Suprapubic skin (tissue), 4 donors: ENCODE results near the gene BMF. TPM values are rescaled to one million over a fixed set of nuclear protein-coding genes. Genes with fewer than 3 reads are reported as not detected.
"Not testable (repeated sequence)": the region's sequence is repeated elsewhere in the genome, so short reads cannot be mapped to it uniquely, and the experiment has no call there.

Experiments used
- DNase-seq, 2 donors: peaks; one replicate each; pipeline ENCODE4 v3.0.0-alpha.2; 2019; ENCODE audit warnings: low spot score in 2 of 2
- H3K27ac ChIP-seq: fragments of 200-600 bp; sonication (generic); one replicate; pipeline ENCODE4 v1.5.1; 2019
- H3K27me3 ChIP-seq: fragments of 200-600 bp; sonication (generic); one replicate; pipeline ENCODE4 v1.5.1; 2019
- H3K36me3 ChIP-seq: fragments of 200-600 bp; sonication (generic); one replicate; pipeline ENCODE4 v1.5.1; 2019
- H3K4me1 ChIP-seq: fragments of 200-600 bp; sonication (generic); one replicate; pipeline ENCODE4 v1.5.1; 2019
- H3K4me3 ChIP-seq: fragments of 200-600 bp; sonication (generic); one replicate; pipeline ENCODE4 v1.5.1; 2019; ENCODE audit warnings: mild to moderate bottlenecking
- H3K9me3 ChIP-seq: fragments of 200-600 bp; sonication (generic); one replicate; pipeline ENCODE4 v1.5.1; 2019
- CTCF ChIP-seq, 2 donors: fragments of 200-600 bp in 1 of 2; fragments of 450-650 bp in 1 of 2; sonication (generic) in 1 of 2; IDR thresholded peaks; one replicate each; pipeline ENCODE4 v1.5.1; 2016 to 2019; ENCODE audit warnings: antibody characterized with exemption in 2 of 2, mild to moderate bottlenecking in 1 of 2, moderate library complexity in 1 of 2
- EP300 ChIP-seq: sonication (generic); formaldehyde crosslinking; IDR thresholded peaks from one replicate; pipeline ENCODE4 v1.6.1; 2017; ENCODE audit warnings: antibody characterized with exemption
- POLR2A ChIP-seq, 2 donors: fragments of 450-650 bp; IDR thresholded peaks; one replicate each; pipeline ENCODE4 v1.6.1; 2017; ENCODE audit warnings: antibody characterized with exemption in 2 of 2, mild to moderate bottlenecking in 2 of 2, moderate library complexity in 2 of 2
- POLR2AphosphoS5 ChIP-seq, 3 donors: sonication (generic); formaldehyde crosslinking; IDR thresholded peaks; one replicate each; pipeline ENCODE4 v1.6.1; 2017; ENCODE audit warnings: antibody characterized with exemption in 3 of 3
- WGBS: methylation state at CpG from one replicate; pipeline ENCODE4 v1.1.5; 2018; 5-methylcytosine and 5-hydroxymethylcytosine counted together
- total RNA-seq, 4 donors: library from RNA; depleted of rRNA; stranded (reverse); fragments of >200 nt; gene quantifications; one replicate each; pipeline ENCODE4 v1.1.0, GENCODE V29; 2016

Gene BMF
- total RNA-seq, 4 donors from 2014 or later: 2.6 to 11.1 (median 9.8) TPM

- Histone ChIP-seq H3K4me1 (no peaks in the 10 kb centered on the region), H3K27ac (no peak overlapping the region), H3K9me3 (no peaks in the 10 kb centered on the region), H3K27me3 (no peaks in the 10 kb centered on the region), H3K36me3 (no peaks in the 10 kb centered on the region), H3K4me3 (no peak overlapping the region)
- TF ChIP-seq CTCF (IDR thresholded peaks at IDR 0.05) (no peak), POLR2A (IDR thresholded peaks at IDR 0.05) (no peak), POLR2AphosphoS5 (IDR thresholded peaks at IDR 0.05) (no peak), EP300 (no peak)
- DNase-seq: peak in 1 of 2 donors; percentile 58
- 87% methylated on average over 10 of the region's 11 CpGs for WGBS
Measured at GRCh38 chr15:40137303-40138200, 28.9 kb upstream of the BMF start.

GRCh38 chr15:40136470-40137302, 28.0 kb upstream of the BMF start:
- Histone ChIP-seq H3K27ac (no peak overlapping the region), H3K27me3 (no peaks in the 10 kb centered on the region), H3K4me1 (no peaks in the 10 kb centered on the region), H3K36me3 (no peaks in the 10 kb centered on the region), H3K4me3 (no peak overlapping the region), H3K9me3 (no peaks in the 10 kb centered on the region)
- TF ChIP-seq CTCF (IDR thresholded peaks at IDR 0.05): no peak
- TF ChIP-seq EP300: no peak
- TF ChIP-seq POLR2AphosphoS5 (IDR thresholded peaks at IDR 0.05): no peak
- TF ChIP-seq POLR2A (IDR thresholded peaks at IDR 0.05): no peak
- DNase-seq: peak in 1 of 2 donors; percentile 56
- 90% methylated on average over 3 of the region's 6 CpGs for WGBS

DNA sequence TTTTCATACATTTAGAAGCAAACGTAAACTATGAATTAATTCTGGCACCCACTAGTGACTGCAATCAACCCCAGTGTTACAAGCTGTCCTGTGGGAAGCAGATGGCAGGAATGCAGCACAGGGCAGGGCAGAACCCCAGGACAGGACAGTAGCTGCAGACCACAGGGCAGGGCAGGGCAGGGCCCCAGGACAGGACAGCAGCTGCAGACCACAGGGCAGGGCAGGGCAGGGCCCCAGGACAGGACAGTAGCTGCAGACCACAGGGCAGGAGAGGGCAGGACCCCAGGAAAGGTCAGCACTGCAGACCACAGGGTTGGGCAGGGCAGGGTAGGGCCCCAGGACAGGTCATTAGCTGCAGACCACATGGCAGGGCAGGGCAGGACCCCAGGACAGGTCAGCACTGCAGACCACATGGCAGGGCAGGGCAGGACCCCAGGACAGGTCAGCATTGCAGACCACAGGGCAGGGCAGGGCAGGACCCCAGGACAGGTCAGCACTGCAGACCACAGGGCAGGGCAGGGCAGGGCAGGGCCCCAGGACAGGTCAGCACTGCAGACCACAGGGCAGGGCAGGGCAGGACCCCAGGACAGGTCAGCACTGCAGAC, 27.3 kb upstream of the BMF start:
- not testable (repeated sequence) for H3K27me3 ChIP-seq, H3K9me3 ChIP-seq, H3K4me3 ChIP-seq, H3K36me3 ChIP-seq, H3K4me1 ChIP-seq, H3K27ac ChIP-seq
- 94% methylated on average over 1 of the region's 1 CpG for WGBS
- DNase-seq: peak in 1 of 2 donors; percentile 63

- 81% methylated on average over 9 of the region's 9 CpGs for WGBS
- TF ChIP-seq POLR2A (IDR thresholded peaks at IDR 0.05) (no peak), CTCF (IDR thresholded peaks at IDR 0.05) (no peak), POLR2AphosphoS5 (IDR thresholded peaks at IDR 0.05) (no peak), EP300 (no peak)
- H3K27ac ChIP-seq: no peak overlapping the region
Measured at GRCh38 chr15:40134885-40135284, 26.2 kb upstream of the BMF start.

GRCh38 chr15:40133544-40133943, 24.9 kb upstream of the BMF start:
- Histone ChIP-seq H3K27ac (no peak overlapping the region), H3K4me3 (no peak overlapping the region), H3K36me3 (no peaks in the 10 kb centered on the region), H3K9me3 (no peaks in the 10 kb centered on the region), H3K27me3 (peaks cover under 1% of the 10 kb centered on the region), H3K4me1 (no peaks in the 10 kb centered on the region)
- DNase-seq: peak in 1 of 2 donors; percentile 18
- WGBS: 93% methylated on average over 13 of the region's 13 CpGs
- no peak for TF ChIP-seq CTCF (IDR thresholded peaks at IDR 0.05)
- no peak for TF ChIP-seq POLR2A (IDR thresholded peaks at IDR 0.05)
- no peak for TF ChIP-seq POLR2AphosphoS5 (IDR thresholded peaks at IDR 0.05)
- no peak for TF ChIP-seq EP300

More at GRCh38 chr15:40134885-40135284, 26.2 kb upstream of the BMF start:
- no peak overlapping the region for H3K4me3 ChIP-seq
- no peaks in the 10 kb centered on the region for H3K9me3 ChIP-seq
- H3K4me1 ChIP-seq: no peaks in the 10 kb centered on the region
- no peaks in the 10 kb centered on the region for H3K36me3 ChIP-seq
- DNase-seq: no peak
- H3K27me3 ChIP-seq: no peaks in the 10 kb centered on the region
